ENCODE results near the gene GNAI3. TPM values are rescaled to one million over a fixed set of nuclear protein-coding genes. Genes with fewer than 3 reads are reported as not detected.

The GNAI3 gene
- polyA plus RNA-seq, 1 experiment, result 14.8 TPM

GRCh38 chr1:109630898-109631512 is 82.6 kb downstream of the GNAI3 start:
- Histone ChIP-seq H3K4me3 (ENCODE audit: low read depth, low read length) (no peak overlapping the region), H3K27me3 (ENCODE audit: control insufficient read depth, insufficient read depth, low read length) (no peaks in the 10 kb centered on the region), H3K27ac (ENCODE audit: low read depth, low read length) (no peak overlapping the region), H3K9me3 (ENCODE audit: control insufficient read depth, insufficient read depth, low read length) (no peaks in the 10 kb centered on the region)
- ChIA-PET CTCF (interaction anchor here (0.6 to 8.9 kb wide), 14 partner anchors 8 to 362 kb away, joined by 3 to 64 read pairs (median 4); partner anchors contain the start of gene GNAI3), POLR2A (interaction anchor here (0.5 to 1.2 kb wide), 2 partner anchors 82 to 99 kb away, joined by 3 to 5 read pairs; partner anchors contain the start of gene GNAI3)
- DNase-seq (ENCODE audit: low read depth, low spot score), result no peak
- TF ChIP-seq, protein P1, sequence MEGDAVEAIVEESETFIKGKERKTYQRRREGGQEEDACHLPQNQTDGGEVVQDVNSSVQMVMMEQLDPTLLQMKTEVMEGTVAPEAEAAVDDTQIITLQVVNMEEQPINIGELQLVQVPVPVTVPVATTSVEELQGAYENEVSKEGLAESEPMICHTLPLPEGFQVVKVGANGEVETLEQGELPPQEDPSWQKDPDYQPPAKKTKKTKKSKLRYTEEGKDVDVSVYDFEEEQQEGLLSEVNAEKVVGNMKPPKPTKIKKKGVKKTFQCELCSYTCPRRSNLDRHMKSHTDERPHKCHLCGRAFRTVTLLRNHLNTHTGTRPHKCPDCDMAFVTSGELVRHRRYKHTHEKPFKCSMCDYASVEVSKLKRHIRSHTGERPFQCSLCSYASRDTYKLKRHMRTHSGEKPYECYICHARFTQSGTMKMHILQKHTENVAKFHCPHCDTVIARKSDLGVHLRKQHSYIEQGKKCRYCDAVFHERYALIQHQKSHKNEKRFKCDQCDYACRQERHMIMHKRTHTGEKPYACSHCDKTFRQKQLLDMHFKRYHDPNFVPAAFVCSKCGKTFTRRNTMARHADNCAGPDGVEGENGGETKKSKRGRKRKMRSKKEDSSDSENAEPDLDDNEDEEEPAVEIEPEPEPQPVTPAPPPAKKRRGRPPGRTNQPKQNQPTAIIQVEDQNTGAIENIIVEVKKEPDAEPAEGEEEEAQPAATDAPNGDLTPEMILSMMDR (IDR thresholded peaks at IDR 0.05; ENCODE audit: low read depth, low read length), result no peak

GRCh38 chr1:109631513-109632505 is 83.4 kb downstream of the GNAI3 start:
- TF ChIP-seq, protein P1 (IDR thresholded peaks at IDR 0.05; ENCODE audit: low read depth, low read length), result no peak
- no peaks in the 10 kb centered on the region for H3K9me3 ChIP-seq (ENCODE audit: control insufficient read depth, insufficient read depth, low read length)
- H3K4me3 ChIP-seq (ENCODE audit: low read depth, low read length), result no peak overlapping the region
- no peaks in the 10 kb centered on the region for H3K27me3 ChIP-seq (ENCODE audit: control insufficient read depth, insufficient read depth, low read length)
- no peak for DNase-seq (ENCODE audit: low read depth, low spot score)
- CTCF ChIA-PET, result interaction anchor here (1.2 to 10.8 kb wide), 6 partner anchors 7 to 141 kb away, joined by 3 to 106 read pairs (median 24); partner anchors contain the start of gene GNAI3
- POLR2A ChIA-PET, result interaction anchor here (0.5 kb wide), 1 partner anchor 98 kb away, joined by 3 read pairs; no protein-coding TSS in a partner anchor
- H3K27ac ChIP-seq (ENCODE audit: low read depth, low read length), result no peak overlapping the region

DNA sequence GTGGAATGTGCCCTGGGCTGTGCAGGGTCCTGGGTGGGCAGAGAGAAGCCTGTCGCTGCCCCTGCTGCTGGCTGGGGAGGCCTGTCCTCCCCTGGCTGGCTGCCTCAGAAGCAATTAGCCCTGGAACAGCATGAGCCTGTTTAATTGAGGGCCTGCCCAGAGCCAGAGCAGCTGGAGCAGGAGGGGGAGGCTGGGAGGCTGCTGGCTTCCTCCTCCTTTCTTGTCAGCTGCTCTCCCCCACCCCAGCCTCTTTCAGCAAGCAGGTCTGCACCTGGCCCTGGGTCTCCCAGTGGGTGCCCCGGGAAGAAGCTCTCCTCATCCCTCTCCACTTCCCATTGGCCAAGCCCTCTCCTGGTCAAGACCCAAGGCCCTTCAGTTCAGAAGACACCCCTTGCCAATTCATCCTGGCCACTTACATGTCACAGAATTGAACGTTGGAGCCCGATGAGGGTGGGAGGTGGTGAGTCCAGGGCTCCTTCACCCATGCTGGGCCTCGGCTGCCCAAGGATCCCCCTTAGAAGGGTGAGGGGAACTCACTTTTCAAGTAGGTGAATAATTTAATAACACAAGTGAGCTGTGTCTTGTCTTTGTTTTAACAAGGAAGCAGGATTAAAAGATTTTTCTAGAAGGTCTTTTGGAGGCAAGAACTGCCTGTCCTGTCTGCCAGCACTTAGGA is 84.4 kb downstream of the GNAI3 start:
- POLR2A ChIA-PET, result no interaction called here
- CTCF ChIA-PET, result interaction anchor here (0.7 to 10.8 kb wide), 3 partner anchors 6 to 141 kb away, joined by 3 to 106 read pairs (median 64); no protein-coding TSS in a partner anchor
- no peak overlapping the region for H3K4me3 ChIP-seq (ENCODE audit: low read depth, low read length)
- DNase-seq (ENCODE audit: low read depth, low spot score), result no peak
- TF ChIP-seq, protein P1 (IDR thresholded peaks at IDR 0.05; ENCODE audit: low read depth, low read length), result no peak
- no peaks in the 10 kb centered on the region for H3K9me3 ChIP-seq (ENCODE audit: control insufficient read depth, insufficient read depth, low read length)
- H3K27me3 ChIP-seq (ENCODE audit: control insufficient read depth, insufficient read depth, low read length), result no peaks in the 10 kb centered on the region
- no peak overlapping the region for H3K27ac ChIP-seq (ENCODE audit: low read depth, low read length)

- Histone ChIP-seq H3K27me3 (ENCODE audit: control insufficient read depth, insufficient read depth, low read length) (no peaks in the 10 kb centered on the region), H3K4me3 (ENCODE audit: low read depth, low read length) (no peak overlapping the region), H3K27ac (ENCODE audit: low read depth, low read length) (no peak overlapping the region), H3K9me3 (ENCODE audit: control insufficient read depth, insufficient read depth, low read length) (no peaks in the 10 kb centered on the region)
- ChIA-PET POLR2A (no interaction called here), CTCF (interaction anchor here (1.1 to 10.8 kb wide), 5 partner anchors 8 to 140 kb away, joined by 3 to 106 read pairs (median 4); partner anchors contain the start of genes AMPD2 and GNAT2)
- DNase-seq (ENCODE audit: low read depth, low spot score), result no peak
- TF ChIP-seq, protein P1 (IDR thresholded peaks at IDR 0.05; ENCODE audit: low read depth, low read length), result no peak
These were observed 85.9 kb downstream of the GNAI3 start for GRCh38 chr1:109634292-109634691.
